ENCODE measurements around the gene ZNF444. TPM values are rescaled to one million over a fixed set of nuclear protein-coding genes. Genes with fewer than 3 reads are reported as not detected.

The ZNF444 gene
- total RNA-seq, 1 donor from 2014 or later: 40.2 TPM

DNA sequence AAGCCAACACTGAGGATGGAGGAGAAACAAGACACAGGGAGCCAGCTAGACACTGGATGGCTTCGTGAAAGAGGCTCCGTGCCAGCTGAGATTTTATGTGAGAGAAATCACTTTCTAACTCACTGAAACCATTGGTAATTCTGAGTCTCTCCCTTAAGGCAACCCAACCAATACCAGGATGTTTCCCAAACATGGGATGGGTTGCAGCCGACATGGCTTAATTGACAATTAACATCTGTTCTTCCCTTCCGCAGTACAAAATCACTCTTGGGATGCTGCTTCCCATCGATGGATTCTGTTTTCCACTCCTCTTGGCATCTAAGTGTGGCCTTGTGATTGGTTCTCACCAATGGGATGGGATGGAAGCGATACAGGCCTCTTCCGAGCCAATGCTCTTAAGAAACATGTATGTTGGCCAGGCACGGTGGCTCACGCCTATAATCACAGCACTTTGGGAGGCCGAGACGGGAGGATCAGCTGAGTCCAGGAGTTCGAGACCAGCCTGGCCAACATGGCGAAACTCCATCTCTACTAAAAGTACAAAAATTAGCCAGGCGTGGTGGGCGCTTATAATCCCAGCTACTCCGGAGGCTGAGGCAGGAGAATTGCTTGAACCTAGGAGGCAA lies 17.7 kb upstream of the ZNF444 start:
- DNase-seq (ENCODE audit: low read depth): no peak
- no peak overlapping the region for H3K4me3 ChIP-seq (ENCODE audit: low read depth, low read length)

DNA sequence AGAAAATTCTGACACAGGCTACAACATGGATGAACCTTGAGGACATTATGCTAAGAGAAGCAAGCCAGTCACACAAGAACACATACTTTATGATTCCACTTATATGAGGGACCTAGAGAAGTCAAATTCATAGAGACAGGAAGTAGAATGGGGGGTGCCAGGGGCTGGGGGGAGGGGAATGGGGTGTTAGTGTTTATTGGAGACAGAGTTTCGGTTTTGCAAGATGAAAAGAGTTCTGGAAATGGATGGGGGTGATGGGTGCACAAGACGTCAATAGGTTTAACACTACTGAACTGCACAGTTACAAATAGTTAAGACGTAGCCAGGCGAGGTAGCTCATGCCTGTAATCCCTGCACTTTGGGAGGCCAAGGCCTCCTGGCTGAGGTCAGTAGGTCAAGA lies 16.5 kb upstream of the ZNF444 start:
- DNase-seq (ENCODE audit: low read depth): no peak
- no peak overlapping the region for H3K4me3 ChIP-seq (ENCODE audit: low read depth, low read length)
- TF ChIP-seq, protein P1, sequence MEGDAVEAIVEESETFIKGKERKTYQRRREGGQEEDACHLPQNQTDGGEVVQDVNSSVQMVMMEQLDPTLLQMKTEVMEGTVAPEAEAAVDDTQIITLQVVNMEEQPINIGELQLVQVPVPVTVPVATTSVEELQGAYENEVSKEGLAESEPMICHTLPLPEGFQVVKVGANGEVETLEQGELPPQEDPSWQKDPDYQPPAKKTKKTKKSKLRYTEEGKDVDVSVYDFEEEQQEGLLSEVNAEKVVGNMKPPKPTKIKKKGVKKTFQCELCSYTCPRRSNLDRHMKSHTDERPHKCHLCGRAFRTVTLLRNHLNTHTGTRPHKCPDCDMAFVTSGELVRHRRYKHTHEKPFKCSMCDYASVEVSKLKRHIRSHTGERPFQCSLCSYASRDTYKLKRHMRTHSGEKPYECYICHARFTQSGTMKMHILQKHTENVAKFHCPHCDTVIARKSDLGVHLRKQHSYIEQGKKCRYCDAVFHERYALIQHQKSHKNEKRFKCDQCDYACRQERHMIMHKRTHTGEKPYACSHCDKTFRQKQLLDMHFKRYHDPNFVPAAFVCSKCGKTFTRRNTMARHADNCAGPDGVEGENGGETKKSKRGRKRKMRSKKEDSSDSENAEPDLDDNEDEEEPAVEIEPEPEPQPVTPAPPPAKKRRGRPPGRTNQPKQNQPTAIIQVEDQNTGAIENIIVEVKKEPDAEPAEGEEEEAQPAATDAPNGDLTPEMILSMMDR (conservative IDR thresholded peaks at IDR 0.05; ENCODE audit: low read depth, low read length): no peak

More for the DNA sequence above, 17.7 kb upstream of the ZNF444 start:
- TF ChIP-seq, protein P1 (conservative IDR thresholded peaks at IDR 0.05; ENCODE audit: low read depth, low read length): no peak

DNA sequence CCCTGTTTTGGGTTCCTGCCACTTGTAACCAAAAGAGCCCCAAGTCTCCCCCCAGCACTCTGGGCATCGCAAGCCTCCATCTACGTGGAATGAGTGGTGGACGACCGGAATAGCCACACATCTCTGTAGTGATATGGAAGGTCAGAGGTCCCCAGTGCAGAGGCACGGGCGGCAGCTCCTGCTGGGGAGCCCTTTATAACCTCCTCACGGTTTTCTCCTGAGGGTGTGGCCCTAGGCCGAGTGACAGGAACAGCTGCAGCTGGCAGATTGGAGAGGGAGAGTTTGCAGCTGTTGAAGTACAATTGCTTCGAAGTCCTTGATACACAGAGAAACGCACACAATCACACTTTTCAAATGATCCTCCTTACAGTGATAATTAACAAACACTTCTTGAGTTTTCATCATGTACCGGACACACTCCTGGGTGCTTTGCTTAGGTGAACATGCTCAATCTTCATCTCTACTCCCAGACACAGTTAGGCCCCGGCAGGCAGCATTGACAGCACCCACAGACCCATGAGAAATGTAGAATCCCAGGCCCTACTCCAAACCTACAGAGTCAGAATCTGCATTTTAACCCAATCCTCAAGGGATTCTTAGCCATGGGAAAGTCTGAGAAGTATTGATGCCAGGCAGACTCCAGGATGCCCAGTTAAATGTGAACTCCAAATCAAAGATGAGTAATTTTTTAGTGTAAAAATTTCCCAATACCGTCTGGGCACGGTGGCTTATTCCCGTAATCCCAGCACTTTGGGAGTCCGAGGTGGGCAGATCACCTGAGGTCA lies 15.1 kb upstream of the ZNF444 start:
- DNase-seq (ENCODE audit: low read depth): no peak
- no peak overlapping the region for H3K4me3 ChIP-seq (ENCODE audit: low read depth, low read length)
- TF ChIP-seq, protein P1 (conservative IDR thresholded peaks at IDR 0.05; ENCODE audit: low read depth, low read length): no peak

DNA sequence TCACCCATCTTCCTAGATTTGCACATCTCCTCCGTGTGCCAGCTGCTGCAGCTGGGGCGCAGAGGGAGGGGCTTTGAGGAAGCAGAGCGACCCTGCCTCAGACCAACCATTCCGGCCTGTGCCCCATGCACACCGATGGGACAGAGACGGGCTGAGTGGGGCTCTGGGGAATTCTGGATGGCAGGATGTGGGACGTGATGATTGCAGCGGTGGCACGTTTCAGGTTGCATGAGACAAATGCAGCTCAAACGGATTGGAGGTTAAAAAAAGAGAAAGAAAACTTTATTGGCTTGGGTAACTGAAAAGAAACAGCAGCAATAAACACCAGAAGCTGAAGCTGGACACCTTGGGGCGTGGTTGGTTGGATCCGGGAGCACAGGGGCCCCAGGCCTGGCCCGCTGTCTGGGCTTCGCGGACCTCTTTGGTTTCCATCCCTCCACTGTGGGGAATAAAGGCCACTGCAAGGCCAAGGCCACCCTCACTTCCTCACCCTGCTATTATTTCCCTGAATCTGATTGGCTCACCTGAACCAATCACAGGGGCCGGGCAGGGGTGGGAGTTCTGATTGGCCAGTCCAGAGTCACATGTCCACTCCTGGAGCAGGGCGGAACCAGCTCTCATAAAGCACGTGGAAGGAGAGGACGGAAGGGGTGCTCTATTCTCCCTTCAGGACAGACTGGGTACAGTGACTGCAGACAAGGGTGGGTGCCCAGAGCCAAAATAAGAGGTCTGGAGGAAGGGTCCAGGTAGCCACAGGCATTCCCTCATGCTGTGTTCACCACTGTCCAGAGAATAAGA lies 13.9 kb upstream of the ZNF444 start:
- DNase-seq (ENCODE audit: low read depth): no peak

DNA sequence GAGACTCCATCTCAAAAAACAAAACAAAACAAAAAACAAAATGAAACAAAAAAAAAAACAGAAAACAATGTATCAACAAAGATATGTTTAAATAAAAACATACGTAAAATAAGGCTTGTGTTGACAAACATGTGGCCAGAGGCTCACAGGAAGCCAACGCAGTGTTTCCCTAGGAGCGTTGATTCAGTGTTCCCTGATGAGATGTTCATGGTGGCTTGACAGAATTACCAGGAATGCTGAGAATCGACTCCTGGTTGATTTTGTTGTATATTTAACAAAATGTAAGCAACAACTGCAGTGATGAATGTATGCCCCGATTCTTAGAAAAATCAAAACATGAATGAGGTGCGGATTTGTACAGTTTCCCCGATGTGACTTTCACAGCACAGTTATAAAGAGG lies 11.1 kb upstream of the ZNF444 start:
- H3K4me3 ChIP-seq (ENCODE audit: low read depth, low read length): no peak overlapping the region
- TF ChIP-seq, protein P1 (conservative IDR thresholded peaks at IDR 0.05; ENCODE audit: low read depth, low read length): no peak
- DNase-seq (ENCODE audit: low read depth): no peak

More for the DNA sequence above, 13.9 kb upstream of the ZNF444 start:
- no peak overlapping the region for H3K4me3 ChIP-seq (ENCODE audit: low read depth, low read length)
- TF ChIP-seq, protein P1 (conservative IDR thresholded peaks at IDR 0.05; ENCODE audit: low read depth, low read length): no peak

DNA sequence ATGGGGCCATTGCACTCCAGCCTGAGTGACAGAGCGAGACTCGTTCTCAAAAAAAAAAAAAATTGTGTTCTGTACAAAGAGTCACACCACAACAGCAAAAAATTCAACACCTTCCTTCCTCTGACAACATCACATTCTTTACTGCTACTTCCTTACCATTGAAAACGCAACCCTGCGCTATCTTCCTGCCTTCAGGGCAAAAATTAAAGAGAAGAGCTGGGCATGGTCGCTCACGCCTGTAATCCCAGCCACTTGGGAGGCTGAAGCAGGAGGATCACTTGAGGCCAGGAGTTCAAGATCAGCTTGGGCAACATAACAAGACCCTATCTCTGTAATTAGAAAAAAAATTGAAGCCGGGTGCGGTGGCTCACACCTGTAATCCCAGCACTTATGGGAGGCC lies 9.4 kb upstream of the ZNF444 start:
- no peak for DNase-seq (ENCODE audit: low read depth)
- H3K4me3 ChIP-seq (ENCODE audit: low read depth, low read length): no peak overlapping the region
- TF ChIP-seq, protein P1 (conservative IDR thresholded peaks at IDR 0.05; ENCODE audit: low read depth, low read length): no peak
